Ovary (tissue), 3 donors: Measurements from ENCODE around the gene ADK.
"Not testable (repeated sequence)": the region's sequence is repeated elsewhere in the genome, so short reads cannot be mapped to it uniquely, and the experiment has no call there.

Experiments
- CTCF ChIP-seq, 3 donors: fragments of 450-650 bp in 2 of 3; fragments of 200-600 bp in 1 of 3; IDR thresholded peaks; one replicate each; pipeline versions ENCODE4 v1.5.1 to v1.8.0; 2016 to 2022; ENCODE audit warnings: antibody characterized with exemption in 3 of 3, mild to moderate bottlenecking in 1 of 3
- POLR2A ChIP-seq: fragments of 450-650 bp; IDR thresholded peaks from one replicate; pipeline ENCODE4 v1.6.1; 2017; ENCODE audit warnings: antibody characterized with exemption, mild to moderate bottlenecking, moderate library complexity
- donor health status: DM: no; HTN: no; CAD: no.

- TF ChIP-seq CTCF (IDR thresholded peaks at IDR 0.05); POLR2A: not testable (repeated sequence)
Measured at GRCh38 chr10:74580438-74580837, 429.4 kb downstream of the ADK start.
